HEK293 (cell line): ENCODE results near the gene REEP6.
A peak's percentile ranks its signal among the peaks of the same experiment; 100 is the strongest.

Source experiments
- CTCF ChIA-PET: fragments of 350-600 bp; formaldehyde crosslinking; extraction: SDS; loops from one replicate; lab custom pipeline; 2021; ENCODE audit warnings: antibody characterized with exemption; lab: Yijun Ruan, JAX
- POLR2A ChIA-PET: fragments of 300-600 bp; formaldehyde crosslinking; extraction: SDS; loops from one replicate; lab custom pipeline; 2020; ENCODE audit warnings: antibody characterized with exemption, inconsistent platforms; lab: Yijun Ruan, JAX
- H3K27ac ChIP-seq: fragments of 200-500 bp; sonication (Bioruptor generic); 2 replicates; pipeline ENCODE4 v1.5.1; 2014; ENCODE audit warnings: low read depth, low read length, control low read depth, inconsistent platforms; ENCODE audit errors: extremely low read depth
- H3K36me3 ChIP-seq, 2 experiments: fragments of 200-500 bp in 1 of 2; sonication (Bioruptor generic) in 1 of 2; 1 replicate in 1 of 2; 2 replicates in 1 of 2; pipeline ENCODE4 v1.5.1; 2014 to 2017; ENCODE audit warnings: inconsistent platforms in 2 of 2, low read length in 2 of 2; ENCODE audit not compliant: control insufficient read depth in 2 of 2, insufficient read depth in 1 of 2
- H3K4me1 ChIP-seq: fragments of 200-500 bp; sonication (Bioruptor generic); 2 replicates; pipeline ENCODE4 v1.5.1; 2014; ENCODE audit warnings: mild to moderate bottlenecking, low read length, inconsistent platforms; ENCODE audit not compliant: control insufficient read depth, insufficient read depth
- H3K4me3 ChIP-seq: 2 replicates; pipeline ENCODE4 v1.5.1; 2011; ENCODE audit warnings: low read depth, mild to moderate bottlenecking, control low read depth, low read length, moderate library complexity
- H3K9me3 ChIP-seq: fragments of 200-500 bp; sonication (Bioruptor generic); 2 replicates; pipeline ENCODE4 v1.5.1; 2014; ENCODE audit warnings: low read depth, low read length, inconsistent platforms; ENCODE audit not compliant: control insufficient read depth, insufficient read depth
- FEZF1 ChIP-seq: fragments of 450-650 bp; formaldehyde crosslinking; IDR thresholded peaks from 2 replicates; pipeline ENCODE4 v1.5.1; 2016; ENCODE audit warnings: missing biosample characterization, missing genetic modification characterization
- GFI1B ChIP-seq: fragments of 450-650 bp; formaldehyde crosslinking; IDR thresholded peaks from 2 replicates; pipeline ENCODE4 v1.5.1; 2016; ENCODE audit warnings: missing biosample characterization, missing genetic modification characterization
- HOXA7 ChIP-seq: sonication (generic); formaldehyde crosslinking; IDR thresholded peaks from 2 replicates; pipeline ENCODE4 v1.8.1; 2022; ENCODE audit warnings: missing genetic modification reagents, borderline replicate concordance
- KLF16 ChIP-seq: fragments of 450-650 bp; formaldehyde crosslinking; IDR thresholded peaks from 2 replicates; pipeline ENCODE4 v1.5.1; 2017; ENCODE audit warnings: missing biosample characterization, missing genetic modification characterization
- KLF8 ChIP-seq: fragments of 450-650 bp; formaldehyde crosslinking; IDR thresholded peaks from 2 replicates; pipeline ENCODE4 v1.5.1; 2016; ENCODE audit warnings: missing biosample characterization, missing genetic modification characterization
- MEIS1 ChIP-seq: sonication (generic); formaldehyde crosslinking; IDR thresholded peaks from 2 replicates; pipeline ENCODE4 v1.8.1; 2022; ENCODE audit warnings: missing genetic modification reagents, mild to moderate bottlenecking, borderline replicate concordance
- ZBTB1 ChIP-seq: fragments of 450-650 bp; formaldehyde crosslinking; IDR thresholded peaks from 2 replicates; pipeline ENCODE4 v1.5.1; 2016; ENCODE audit warnings: missing biosample characterization, missing genetic modification characterization
- ZEB2 ChIP-seq: fragments of 450-650 bp; formaldehyde crosslinking; IDR thresholded peaks from 2 replicates; pipeline ENCODE4 v1.5.1; 2016; ENCODE audit warnings: missing biosample characterization, missing genetic modification characterization
- ZNF112 ChIP-seq: fragments of 450-650 bp; formaldehyde crosslinking; IDR thresholded peaks from 2 replicates; pipeline ENCODE4 v1.5.0; 2017; ENCODE audit warnings: missing biosample characterization, missing genetic modification characterization
- ZNF140 ChIP-seq: fragments of 450-650 bp; formaldehyde crosslinking; IDR thresholded peaks from 2 replicates; pipeline ENCODE4 v1.5.1; 2016; ENCODE audit warnings: missing biosample characterization, missing genetic modification characterization
- ZNF175 ChIP-seq: fragments of 450-650 bp; formaldehyde crosslinking; IDR thresholded peaks from 2 replicates; pipeline ENCODE4 v1.5.1; 2016; ENCODE audit warnings: missing biosample characterization, missing genetic modification characterization
- ZNF19 ChIP-seq: fragments of 450-650 bp; formaldehyde crosslinking; IDR thresholded peaks from 2 replicates; pipeline ENCODE4; 2016; ENCODE audit warnings: missing biosample characterization, missing genetic modification characterization, low read depth
- ZNF223 ChIP-seq: fragments of 450-650 bp; formaldehyde crosslinking; IDR thresholded peaks from 2 replicates; pipeline ENCODE4 v1.5.1; 2016; ENCODE audit warnings: missing biosample characterization, missing genetic modification characterization
- ZNF302 ChIP-seq: fragments of 450-650 bp; formaldehyde crosslinking; IDR thresholded peaks from 2 replicates; pipeline ENCODE4 v1.5.1; 2016; ENCODE audit warnings: missing biosample characterization, missing genetic modification characterization, low read depth
- ZNF366 ChIP-seq: fragments of 450-650 bp; formaldehyde crosslinking; conservative IDR thresholded peaks from 2 replicates; pipeline ENCODE4 v1.5.1; 2016; ENCODE audit warnings: missing biosample characterization, missing genetic modification characterization
- ZNF473 ChIP-seq: fragments of 450-650 bp; formaldehyde crosslinking; IDR thresholded peaks from 2 replicates; pipeline ENCODE4 v1.5.1; 2017; ENCODE audit warnings: missing biosample characterization, missing genetic modification characterization
- ZNF510 ChIP-seq: fragments of 450-650 bp; formaldehyde crosslinking; IDR thresholded peaks from 2 replicates; pipeline ENCODE4 v1.5.1; 2018; ENCODE audit warnings: mild to moderate bottlenecking, missing genetic modification characterization, missing biosample characterization; ENCODE audit not compliant: insufficient replicate concordance
- ZNF529 ChIP-seq: fragments of 450-650 bp; formaldehyde crosslinking; IDR thresholded peaks from 2 replicates; pipeline ENCODE4 v1.5.1; 2017; ENCODE audit warnings: missing genetic modification characterization, missing biosample characterization; ENCODE audit not compliant: insufficient replicate concordance
- ZNF530 ChIP-seq: fragments of 450-650 bp; formaldehyde crosslinking; IDR thresholded peaks from 2 replicates; pipeline ENCODE4 v1.5.1; 2016; ENCODE audit warnings: low read depth, missing biosample characterization, missing genetic modification characterization
- ZNF548 ChIP-seq: fragments of 450-650 bp; formaldehyde crosslinking; IDR thresholded peaks from 2 replicates; pipeline ENCODE4 v1.5.1; 2016; ENCODE audit warnings: missing biosample characterization, missing genetic modification characterization
- ZNF664 ChIP-seq: fragments of 450-650 bp; formaldehyde crosslinking; IDR thresholded peaks from 2 replicates; pipeline ENCODE4 v1.5.1; 2016; ENCODE audit warnings: missing biosample characterization, missing genetic modification characterization
- ZSCAN16 ChIP-seq: fragments of 450-650 bp; formaldehyde crosslinking; IDR thresholded peaks from 2 replicates; pipeline ENCODE4 v1.5.1; 2016; ENCODE audit warnings: missing biosample characterization, missing genetic modification characterization
- TF ChIP-seq, protein P1 (sequence below): fragments of 450-650 bp; formaldehyde crosslinking; optimal IDR thresholded peaks from 2 replicates; pipeline ENCODE3; 2016; ENCODE audit warnings: missing biosample characterization, mild to moderate bottlenecking, missing genetic modification characterization
- TF ChIP-seq, protein P2 (sequence below): fragments of 450-650 bp; formaldehyde crosslinking; IDR thresholded peaks from 2 replicates; pipeline ENCODE4 v1.5.1; 2016; ENCODE audit warnings: missing biosample characterization, missing genetic modification characterization, borderline replicate concordance
- TF ChIP-seq, protein P3 (sequence below): fragments of 450-650 bp; formaldehyde crosslinking; IDR thresholded peaks from 2 replicates; pipeline ENCODE4 v1.5.0; 2017; ENCODE audit warnings: missing biosample characterization, missing genetic modification characterization, borderline replicate concordance
- TF ChIP-seq, protein P4 (sequence below): fragments of 450-650 bp; formaldehyde crosslinking; IDR thresholded peaks from 2 replicates; pipeline ENCODE4 v1.5.1; 2016; ENCODE audit warnings: missing biosample characterization, missing genetic modification characterization
- TF ChIP-seq, protein P5 (sequence below): fragments of 450-650 bp; formaldehyde crosslinking; IDR thresholded peaks from 2 replicates; pipeline ENCODE4 v1.5.1; 2016; ENCODE audit warnings: missing biosample characterization, missing genetic modification characterization
- TF ChIP-seq, protein P6 (sequence below): fragments of 450-650 bp; formaldehyde crosslinking; IDR thresholded peaks from 2 replicates; pipeline ENCODE4 v1.5.1; 2017; ENCODE audit warnings: missing biosample characterization, missing genetic modification characterization

The REEP6 gene

DNA sequence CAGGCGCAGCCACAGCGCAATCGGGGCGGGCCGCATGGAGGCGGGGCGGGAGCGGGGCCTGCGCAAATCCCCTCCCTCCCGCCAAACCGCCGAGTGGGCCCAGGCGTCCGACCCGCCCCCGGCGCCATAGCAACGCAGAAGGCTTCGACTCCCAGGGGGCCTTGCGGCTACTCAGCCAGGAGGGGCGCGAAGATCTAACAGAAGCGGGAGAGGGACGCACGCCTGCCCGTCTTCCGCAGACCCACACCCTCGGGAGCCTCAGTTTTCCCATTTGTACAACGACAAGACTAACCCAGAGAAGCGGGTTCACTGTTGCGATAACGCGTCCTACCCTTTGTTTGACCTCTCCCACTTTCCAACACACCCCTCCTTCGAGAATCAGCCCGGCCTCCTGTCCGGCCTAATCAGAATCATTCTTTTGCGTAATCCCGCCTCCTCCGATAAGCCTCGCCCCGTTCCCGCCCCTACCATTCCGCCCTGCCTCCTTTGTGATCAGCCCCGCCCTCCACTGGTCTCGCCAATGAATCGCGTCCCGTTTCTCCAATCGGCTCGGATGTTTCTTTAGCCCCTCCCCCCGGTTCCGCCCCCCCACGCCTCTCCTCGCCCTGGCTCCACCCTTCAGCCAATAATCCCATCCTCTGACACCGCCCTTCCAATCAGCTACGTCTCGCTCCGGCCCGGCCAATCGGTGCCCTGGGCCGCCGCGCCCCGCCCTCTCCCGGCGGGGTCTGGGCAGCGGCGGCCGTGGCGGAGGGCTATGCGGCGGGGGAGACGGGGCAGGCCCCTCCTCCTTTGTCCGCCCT, 469 bp upstream of the REEP6 start, which contains the start of gene PCSK4:
Gene PCSK4 (minus strand): TSS at position 40 of the 803 bp plus-strand sequence. CDS start 4 bp downstream, at position 36.
- Histone ChIP-seq H3K9me3 (no peaks in the 10 kb centered on the region), H3K4me3 (peak within 1 kb of the TSS; percentile 46), H3K27ac (peak within 1 kb of the TSS; percentile 34; the same call in 1 of the 2 replicates), H3K36me3 (no peaks in the 10 kb centered on the region), H3K4me1 (peaks cover 5% of the 10 kb centered on the region)
- ChIA-PET CTCF (interaction anchor here (0.6 to 1.4 kb wide), 5 partner anchors 12 to 265 kb away, joined by 3 to 11 read pairs (median 3); no protein-coding TSS in a partner anchor), POLR2A (interaction anchor here (0.6 to 1.5 kb wide), 11 partner anchors 11 to 343 kb away, joined by 3 to 7 read pairs (median 4); no protein-coding TSS in a partner anchor)
- TF ChIP-seq ZNF302 (tag by site-specific recombination) (no peak), ZNF366 (tag by site-specific recombination) (peak; percentile 80), ZNF19 (no peak), ZEB2 (tag by site-specific recombination) (peak; percentile 66; the same call in 1 of the 2 replicates), ZNF530 (tag by site-specific recombination) (no peak), ZNF175 (tag by site-specific recombination) (no peak), FEZF1 (tag by site-specific recombination) (no peak), ZNF140 (no peak), ZNF664 (no peak), ZNF473 (tag by site-specific recombination) (no peak), GFI1B (no peak), ZNF529 (tag by site-specific recombination) (no peak), KLF8 (tag by site-specific recombination) (peak; percentile 99), ZNF548 (tag by site-specific recombination) (no peak), ZSCAN16 (tag by site-specific recombination) (no peak), MEIS1 (CRISPR knock-in tag) (no peak), KLF16 (tag by site-specific recombination) (peak; percentile 84), ZNF510 (tag by site-specific recombination) (no peak), HOXA7 (CRISPR knock-in tag) (no peak), ZBTB1 (tag by site-specific recombination) (no peak), ZNF112 (tag by site-specific recombination) (no peak), ZNF223 (tag by site-specific recombination) (no peak)
- TF ChIP-seq, protein P1, sequence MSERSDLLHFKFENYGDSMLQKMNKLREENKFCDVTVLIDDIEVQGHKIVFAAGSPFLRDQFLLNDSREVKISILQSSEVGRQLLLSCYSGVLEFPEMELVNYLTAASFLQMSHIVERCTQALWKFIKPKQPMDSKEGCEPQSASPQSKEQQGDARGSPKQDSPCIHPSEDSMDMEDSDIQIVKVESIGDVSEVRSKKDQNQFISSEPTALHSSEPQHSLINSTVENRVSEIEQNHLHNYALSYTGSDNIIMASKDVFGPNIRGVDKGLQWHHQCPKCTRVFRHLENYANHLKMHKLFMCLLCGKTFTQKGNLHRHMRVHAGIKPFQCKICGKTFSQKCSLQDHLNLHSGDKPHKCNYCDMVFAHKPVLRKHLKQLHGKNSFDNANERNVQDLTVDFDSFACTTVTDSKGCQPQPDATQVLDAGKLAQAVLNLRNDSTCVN (tag by site-specific recombination) = peak; percentile 38
- TF ChIP-seq, protein P2, sequence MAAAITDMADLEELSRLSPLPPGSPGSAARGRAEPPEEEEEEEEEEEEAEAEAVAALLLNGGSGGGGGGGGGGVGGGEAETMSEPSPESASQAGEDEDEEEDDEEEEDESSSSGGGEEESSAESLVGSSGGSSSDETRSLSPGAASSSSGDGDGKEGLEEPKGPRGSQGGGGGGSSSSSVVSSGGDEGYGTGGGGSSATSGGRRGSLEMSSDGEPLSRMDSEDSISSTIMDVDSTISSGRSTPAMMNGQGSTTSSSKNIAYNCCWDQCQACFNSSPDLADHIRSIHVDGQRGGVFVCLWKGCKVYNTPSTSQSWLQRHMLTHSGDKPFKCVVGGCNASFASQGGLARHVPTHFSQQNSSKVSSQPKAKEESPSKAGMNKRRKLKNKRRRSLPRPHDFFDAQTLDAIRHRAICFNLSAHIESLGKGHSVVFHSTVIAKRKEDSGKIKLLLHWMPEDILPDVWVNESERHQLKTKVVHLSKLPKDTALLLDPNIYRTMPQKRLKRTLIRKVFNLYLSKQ (tag by site-specific recombination) = no peak
- TF ChIP-seq, protein P3, sequence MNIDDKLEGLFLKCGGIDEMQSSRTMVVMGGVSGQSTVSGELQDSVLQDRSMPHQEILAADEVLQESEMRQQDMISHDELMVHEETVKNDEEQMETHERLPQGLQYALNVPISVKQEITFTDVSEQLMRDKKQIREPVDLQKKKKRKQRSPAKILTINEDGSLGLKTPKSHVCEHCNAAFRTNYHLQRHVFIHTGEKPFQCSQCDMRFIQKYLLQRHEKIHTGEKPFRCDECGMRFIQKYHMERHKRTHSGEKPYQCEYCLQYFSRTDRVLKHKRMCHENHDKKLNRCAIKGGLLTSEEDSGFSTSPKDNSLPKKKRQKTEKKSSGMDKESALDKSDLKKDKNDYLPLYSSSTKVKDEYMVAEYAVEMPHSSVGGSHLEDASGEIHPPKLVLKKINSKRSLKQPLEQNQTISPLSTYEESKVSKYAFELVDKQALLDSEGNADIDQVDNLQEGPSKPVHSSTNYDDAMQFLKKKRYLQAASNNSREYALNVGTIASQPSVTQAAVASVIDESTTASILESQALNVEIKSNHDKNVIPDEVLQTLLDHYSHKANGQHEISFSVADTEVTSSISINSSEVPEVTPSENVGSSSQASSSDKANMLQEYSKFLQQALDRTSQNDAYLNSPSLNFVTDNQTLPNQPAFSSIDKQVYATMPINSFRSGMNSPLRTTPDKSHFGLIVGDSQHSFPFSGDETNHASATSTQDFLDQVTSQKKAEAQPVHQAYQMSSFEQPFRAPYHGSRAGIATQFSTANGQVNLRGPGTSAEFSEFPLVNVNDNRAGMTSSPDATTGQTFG (tag by site-specific recombination) = no peak
- TF ChIP-seq, protein P4, sequence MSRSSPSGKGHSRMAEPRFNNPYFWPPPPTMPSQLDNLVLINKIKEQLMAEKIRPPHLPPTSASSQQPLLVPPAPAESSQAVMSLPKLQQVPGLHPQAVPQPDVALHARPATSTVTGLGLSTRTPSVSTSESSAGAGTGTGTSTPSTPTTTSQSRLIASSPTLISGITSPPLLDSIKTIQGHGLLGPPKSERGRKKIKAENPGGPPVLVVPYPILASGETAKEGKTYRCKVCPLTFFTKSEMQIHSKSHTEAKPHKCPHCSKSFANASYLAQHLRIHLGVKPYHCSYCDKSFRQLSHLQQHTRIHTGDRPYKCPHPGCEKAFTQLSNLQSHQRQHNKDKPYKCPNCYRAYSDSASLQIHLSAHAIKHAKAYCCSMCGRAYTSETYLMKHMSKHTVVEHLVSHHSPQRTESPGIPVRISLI = no peak
- TF ChIP-seq, protein P5, sequence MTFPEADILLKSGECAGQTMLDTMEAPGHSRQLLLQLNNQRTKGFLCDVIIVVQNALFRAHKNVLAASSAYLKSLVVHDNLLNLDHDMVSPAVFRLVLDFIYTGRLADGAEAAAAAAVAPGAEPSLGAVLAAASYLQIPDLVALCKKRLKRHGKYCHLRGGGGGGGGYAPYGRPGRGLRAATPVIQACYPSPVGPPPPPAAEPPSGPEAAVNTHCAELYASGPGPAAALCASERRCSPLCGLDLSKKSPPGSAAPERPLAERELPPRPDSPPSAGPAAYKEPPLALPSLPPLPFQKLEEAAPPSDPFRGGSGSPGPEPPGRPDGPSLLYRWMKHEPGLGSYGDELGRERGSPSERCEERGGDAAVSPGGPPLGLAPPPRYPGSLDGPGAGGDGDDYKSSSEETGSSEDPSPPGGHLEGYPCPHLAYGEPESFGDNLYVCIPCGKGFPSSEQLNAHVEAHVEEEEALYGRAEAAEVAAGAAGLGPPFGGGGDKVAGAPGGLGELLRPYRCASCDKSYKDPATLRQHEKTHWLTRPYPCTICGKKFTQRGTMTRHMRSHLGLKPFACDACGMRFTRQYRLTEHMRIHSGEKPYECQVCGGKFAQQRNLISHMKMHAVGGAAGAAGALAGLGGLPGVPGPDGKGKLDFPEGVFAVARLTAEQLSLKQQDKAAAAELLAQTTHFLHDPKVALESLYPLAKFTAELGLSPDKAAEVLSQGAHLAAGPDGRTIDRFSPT = no peak
- TF ChIP-seq, protein P6, sequence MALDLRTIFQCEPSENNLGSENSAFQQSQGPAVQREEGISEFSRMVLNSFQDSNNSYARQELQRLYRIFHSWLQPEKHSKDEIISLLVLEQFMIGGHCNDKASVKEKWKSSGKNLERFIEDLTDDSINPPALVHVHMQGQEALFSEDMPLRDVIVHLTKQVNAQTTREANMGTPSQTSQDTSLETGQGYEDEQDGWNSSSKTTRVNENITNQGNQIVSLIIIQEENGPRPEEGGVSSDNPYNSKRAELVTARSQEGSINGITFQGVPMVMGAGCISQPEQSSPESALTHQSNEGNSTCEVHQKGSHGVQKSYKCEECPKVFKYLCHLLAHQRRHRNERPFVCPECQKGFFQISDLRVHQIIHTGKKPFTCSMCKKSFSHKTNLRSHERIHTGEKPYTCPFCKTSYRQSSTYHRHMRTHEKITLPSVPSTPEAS (tag by site-specific recombination) = no peak
